Suppressor macrophage treated with lipopolysaccharide for 1 hour (primary cell): Measurements from ENCODE around the gene NPB.

ENCODE experiments used
- DNase-seq, 3 donors: peaks; one replicate each; pipeline ENCODE4 v3.0.0-alpha.2; 2020 to 2022

NPB gene

DNA sequence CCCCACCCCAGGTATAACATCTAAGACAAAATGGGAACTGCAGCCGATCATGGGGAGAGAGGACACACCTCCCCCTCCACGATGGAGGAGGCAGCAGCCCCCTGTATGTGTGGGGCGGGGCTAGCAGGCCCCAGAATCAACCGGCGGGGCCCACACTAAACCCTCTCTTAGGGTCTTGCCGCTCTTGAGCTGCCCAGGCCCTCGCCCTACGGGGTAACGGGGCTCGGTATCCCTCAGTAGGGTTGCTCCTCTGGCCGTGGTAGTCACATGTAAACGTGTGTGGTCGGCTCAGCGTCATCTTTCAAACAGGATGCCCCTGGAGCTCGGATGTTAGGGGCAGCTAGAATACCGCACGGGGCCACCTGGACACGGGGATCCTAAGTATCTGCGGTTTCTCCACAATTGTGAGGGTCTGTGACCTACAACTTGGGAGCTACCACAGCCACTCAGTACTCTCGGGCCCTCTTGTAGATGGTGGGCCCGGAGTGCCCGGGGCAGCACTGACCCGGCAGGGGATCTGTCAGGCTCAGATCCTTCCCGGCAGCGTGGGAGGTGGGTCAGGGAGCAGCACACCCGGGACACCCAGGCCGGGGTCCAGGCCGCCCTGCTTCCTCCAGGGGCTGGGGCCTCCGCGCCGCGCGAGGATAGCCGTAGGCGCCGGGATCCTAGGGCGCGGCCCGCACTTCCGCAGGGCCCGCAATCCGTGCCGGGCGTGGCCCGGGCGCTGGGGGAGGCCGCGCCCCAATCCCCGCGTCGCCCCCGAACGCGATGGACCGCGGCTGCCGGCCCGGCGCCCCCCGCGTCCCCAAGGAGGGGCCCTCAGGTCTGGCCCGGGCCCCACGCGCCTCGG lies 31.7 kb upstream of the NPB start:
- DNase-seq: peak; percentile 51 to 80 (median 67)

DNA sequence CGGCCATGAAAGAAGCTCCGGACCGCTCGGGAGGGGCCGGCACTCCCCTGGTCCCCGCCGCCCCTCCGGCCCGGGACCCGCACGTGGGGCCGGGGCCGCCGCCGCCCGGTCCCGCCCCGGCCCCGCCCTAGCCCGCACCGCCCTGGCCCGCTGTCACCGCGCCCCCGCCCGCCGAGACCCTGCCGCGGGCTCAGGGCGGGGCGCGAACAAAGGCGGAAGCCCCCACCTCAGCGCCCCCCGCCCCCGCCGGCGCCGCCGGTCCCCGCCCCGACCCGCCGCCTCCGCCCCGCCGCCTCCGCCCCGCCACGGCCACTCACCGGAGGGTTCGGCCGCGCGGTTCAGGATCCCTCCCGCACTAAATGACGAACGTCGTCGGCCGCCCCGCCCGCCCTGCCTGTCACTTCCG lies 31.1 kb upstream of the NPB start, which contains the start of gene ARHGDIA:
TSS of gene ARHGDIA (minus strand) at position 357 of the 406 bp plus-strand sequence. CDS start 1,407 bp downstream, outside the sequence.
- no peak for DNase-seq

DNA sequence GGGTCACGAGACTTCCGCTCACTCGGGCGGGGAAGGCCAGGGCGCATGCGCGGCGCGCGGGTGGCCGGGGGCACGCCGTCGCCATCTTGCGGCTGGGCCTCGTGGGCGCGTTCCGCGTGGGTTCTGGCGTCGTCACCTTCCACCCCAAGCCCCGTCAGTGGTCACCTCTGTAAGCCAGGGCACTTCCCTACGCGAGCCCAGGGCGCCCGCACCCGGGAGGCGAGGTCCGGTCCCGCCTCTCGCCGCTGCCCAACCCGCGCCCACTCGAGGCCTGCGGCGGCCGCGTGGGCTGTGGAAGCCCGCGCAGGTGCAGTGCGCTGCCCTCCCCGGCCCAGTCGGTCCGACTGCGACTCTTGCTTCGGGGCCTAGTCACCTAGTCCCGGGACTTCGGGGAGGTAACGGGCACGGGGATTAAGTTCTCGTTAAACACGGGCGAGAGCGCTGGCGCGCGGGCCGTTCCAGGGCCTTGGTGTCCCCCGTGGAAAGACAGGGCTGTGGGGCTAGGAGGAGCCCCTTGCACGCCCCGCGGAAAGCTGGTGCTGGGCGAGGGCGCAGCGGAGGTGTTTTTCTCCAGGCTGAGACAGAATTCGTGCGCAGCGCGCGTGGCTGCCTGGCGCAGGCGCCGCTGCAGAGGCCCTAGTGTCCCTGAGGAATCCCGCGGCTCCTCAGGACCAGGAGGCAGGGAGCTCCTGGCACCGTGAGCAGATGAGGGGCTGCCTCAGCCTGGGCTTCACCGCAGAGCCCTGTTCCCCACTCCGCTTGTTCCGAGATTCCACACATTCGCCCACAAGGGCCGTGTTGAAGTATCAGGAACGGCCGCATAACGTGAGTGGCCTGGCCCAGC lies 30.4 kb upstream of the NPB start:
- peak; percentile 97 to 99 (median 99) for DNase-seq

DNA sequence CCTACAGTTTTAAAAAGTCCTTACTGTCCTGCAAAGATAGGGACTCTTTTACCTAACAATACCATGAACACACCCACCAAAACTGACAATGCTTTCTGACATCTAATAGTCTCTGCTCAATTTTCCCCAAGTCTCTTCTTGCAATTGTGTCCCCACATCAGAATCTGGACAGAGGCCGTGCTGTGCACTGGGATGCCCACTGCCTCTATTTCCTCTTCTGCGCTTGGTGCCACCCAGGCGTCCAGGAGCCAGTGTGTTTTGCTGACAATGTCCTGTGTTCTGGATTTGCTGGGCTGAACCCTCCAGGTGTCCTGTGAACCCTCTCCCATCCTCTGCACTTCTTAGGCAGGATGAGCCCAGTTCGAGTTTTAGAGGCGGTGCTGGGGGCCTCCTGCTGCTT lies 24.5 kb upstream of the NPB start:
- no peak for DNase-seq

DNA sequence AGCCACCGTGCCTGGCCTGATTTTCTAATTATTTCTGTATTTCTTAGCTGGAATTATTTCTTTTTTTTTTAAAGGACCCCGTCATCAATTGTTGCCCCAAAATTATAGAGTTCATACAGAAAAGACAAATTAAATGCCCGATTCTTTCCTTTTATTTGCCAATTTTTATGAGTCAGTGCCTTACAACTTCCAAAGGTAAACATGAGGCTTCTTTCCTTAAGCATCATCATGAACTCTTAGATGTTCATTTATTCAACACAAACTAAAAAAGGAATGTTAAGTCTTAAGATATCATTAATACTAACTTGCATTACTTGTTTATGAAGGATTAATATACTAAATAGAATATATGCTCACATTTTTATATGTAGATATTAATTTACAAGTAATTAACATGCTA lies 23.7 kb upstream of the NPB start:
- DNase-seq: no peak

DNA sequence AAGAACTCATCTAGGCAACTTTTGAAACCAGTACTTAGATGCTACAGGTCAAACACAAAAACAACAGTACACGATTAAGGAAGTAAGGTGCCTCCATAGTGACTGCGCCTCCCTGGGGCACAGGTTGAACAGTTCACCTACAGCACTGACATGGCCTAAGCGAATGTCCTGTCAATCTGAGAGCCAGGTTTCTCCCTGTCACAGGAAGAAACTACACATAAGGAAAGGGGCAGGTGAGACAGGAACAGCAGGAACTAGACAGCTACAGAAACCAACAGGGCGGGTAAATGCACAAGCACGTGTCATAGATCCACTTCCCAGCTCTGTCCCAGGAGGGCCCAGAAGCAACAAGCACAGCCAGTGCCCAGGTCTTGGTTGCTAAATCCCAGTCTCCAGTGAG lies 22.9 kb upstream of the NPB start:
- no peak for DNase-seq

DNA sequence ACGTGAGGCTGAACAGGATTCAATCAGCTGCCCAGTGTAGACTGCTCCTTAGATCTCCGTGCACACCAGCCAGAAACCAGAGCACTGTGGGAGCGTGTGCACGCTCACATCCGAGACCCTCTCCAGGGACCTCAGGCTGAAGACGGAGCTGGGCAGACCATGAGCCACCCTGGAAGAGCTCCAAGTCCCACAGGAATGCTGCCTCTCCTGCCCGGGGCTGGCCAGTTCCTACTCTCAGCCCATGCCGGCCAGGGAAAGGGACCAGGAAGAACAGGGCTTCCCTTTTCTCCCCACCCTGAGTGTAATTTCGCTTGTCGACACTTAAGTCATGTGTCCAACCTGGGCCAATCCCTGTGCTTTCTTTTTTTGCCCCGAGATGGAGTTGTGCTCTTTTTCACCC lies 17.5 kb upstream of the NPB start:
- no peak for DNase-seq

DNA sequence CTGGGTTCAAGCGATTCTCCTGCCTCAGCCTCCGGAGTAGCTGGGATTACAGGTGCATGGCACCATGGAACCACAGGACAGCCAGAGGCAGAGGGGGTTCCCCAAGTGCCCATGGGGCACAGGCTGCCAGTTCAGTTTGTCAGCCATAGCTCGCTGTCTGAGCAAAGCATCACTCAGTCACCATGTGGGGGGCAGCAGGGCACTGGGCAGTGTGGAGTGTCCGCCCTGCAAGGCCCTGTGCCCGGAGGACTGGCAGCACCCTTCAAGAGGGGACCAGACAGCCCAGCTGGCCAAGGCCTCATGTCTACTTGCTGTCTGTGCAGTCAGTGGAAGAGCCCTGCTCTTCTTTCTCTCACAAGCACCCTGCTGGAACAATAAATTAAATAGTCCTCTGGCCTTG lies 17.1 kb upstream of the NPB start:
- no peak for DNase-seq

DNA sequence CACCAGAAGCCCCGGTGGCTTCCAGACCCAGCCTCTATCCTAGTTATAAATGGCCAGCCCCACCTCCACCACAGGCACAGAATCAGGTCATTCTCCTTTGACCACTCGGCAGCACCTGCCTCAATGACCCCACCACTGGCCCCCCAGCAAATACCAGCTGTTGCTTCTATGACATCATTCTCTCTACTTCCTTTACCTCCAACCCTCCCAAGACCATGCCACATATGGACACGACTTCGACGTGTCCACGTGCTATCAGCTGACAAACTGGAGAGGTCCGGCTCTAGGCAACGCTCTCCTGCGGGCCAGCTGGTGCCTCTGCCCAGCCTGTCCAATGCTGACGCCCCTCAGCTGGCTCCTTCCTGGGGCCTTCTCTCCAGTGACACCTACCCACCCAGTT lies 16.6 kb upstream of the NPB start:
- DNase-seq: no peak

DNA sequence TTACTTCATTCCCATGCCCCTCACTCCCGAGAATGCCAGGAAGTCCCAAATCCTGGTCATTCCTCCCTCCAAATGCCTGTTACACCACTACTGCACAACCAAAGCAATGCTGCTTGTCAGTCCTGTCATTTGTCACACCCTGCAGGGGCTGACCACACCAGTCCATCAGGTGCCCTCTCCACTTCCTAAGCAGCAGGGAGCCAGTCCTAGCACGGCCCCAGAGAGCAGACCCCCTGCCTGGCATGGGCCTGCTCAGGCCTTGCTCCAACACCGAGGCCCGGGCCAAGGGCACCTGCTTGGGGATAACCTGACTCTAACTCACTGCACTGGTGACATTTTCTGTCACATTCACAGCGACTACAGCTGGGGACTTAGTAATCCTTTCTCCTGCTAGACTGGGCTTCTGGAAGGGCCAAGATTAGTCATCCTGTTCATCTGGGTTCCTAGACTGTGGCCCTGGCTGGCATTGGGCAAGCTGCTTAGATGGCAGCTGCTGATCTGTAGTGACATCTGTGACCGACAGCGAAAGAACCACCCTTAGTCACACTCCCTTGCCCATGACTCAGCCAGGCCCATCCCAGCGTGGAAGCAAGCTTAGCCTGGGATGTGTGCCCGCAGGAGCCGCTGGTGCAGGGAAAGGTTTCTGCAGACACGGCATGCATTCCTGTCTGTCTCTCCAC lies 16.0 kb upstream of the NPB start:
- DNase-seq: peak; percentile 80 to 82 (median 81)

DNA sequence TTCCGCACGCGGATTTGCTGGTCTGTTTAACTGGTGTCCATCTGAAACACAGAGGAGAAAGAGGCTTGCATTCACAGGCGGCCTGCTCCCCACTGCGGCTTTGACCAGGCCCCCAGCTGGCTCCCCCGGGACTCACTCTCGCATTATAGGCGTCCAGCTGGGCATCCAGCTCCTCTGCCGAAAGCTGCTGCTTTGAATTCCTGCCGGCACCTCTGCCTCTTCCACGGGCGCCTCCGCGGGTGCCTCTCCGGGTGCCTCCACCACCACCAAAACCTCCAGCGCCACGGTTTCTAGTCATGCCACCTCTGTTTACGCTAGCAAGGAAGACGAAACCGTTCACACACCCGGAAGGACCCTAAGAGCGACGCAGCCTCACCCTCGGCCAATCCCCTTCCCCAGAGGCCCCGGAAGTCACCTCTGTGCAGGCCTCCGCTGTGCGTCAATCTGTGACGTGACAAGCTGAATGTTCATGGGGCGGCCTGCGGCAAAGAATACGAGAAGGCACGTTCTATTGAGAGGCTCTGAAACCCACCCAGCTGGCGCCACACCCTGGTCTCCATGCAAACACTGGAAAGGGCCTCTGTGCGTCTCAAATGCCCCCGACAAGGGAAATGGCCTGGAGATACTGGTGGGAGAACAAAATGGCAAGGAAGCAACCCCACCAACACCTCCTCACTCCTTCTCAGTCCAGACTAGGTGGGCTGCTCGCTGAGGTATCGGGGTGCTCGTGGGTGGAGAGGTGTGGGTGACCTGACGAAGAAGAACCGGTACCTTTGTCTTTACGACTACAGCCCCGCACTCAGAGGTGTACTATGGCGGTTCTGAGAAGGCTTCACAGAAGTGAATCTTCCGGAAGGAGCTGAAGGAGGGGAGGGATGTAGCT lies 13.7 kb upstream of the NPB start:
- no peak for DNase-seq

DNA sequence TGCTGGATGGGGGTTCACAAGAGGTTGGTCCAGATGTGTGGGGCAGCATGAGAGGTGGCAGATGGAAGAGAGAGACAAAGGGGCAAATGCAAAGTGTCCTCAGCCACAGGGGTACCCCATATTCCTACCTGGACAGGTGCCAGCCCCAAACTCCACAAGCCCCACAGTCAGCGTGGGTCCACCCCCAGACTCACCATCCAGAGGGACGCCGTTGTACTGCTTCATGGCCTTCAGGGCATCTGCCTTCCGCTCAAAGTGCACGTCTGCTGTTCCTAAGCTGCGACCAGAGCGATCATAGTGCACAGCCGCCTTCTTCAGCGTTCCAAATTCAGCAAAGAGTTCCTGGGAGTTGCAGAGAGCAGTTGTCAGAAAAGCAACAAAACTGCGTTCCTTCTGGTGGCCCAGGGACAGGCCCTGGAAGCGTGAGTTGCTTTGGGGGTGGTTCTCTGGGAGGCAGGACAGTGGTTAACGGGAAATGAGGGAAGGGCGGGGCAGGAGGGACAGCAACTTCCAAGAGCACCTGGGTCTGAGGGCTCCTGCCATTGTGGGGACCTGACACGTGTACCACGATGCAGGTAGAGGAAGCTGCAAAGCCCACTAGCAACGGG lies 12.9 kb upstream of the NPB start:
- DNase-seq: no peak

DNA sequence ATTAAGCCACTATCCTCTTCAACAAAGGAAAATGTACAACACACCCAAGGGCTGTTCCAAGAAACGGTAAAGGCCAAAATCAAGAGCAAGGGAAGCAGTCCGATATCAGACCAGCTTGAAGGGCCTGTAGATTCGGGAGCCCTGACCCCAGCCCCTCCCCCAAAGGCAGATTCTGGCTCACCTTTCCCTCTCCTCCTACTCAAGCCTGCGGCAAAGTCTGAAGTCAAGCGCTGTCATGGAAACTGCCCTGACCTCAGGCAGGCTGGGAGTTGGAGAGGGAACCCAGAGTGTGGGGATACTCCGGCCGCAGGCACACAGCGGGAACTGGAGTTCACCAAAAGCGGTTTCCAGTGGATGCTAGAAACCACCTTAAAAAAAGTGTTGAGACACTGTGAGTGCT lies 12.4 kb upstream of the NPB start:
- no peak for DNase-seq

DNA sequence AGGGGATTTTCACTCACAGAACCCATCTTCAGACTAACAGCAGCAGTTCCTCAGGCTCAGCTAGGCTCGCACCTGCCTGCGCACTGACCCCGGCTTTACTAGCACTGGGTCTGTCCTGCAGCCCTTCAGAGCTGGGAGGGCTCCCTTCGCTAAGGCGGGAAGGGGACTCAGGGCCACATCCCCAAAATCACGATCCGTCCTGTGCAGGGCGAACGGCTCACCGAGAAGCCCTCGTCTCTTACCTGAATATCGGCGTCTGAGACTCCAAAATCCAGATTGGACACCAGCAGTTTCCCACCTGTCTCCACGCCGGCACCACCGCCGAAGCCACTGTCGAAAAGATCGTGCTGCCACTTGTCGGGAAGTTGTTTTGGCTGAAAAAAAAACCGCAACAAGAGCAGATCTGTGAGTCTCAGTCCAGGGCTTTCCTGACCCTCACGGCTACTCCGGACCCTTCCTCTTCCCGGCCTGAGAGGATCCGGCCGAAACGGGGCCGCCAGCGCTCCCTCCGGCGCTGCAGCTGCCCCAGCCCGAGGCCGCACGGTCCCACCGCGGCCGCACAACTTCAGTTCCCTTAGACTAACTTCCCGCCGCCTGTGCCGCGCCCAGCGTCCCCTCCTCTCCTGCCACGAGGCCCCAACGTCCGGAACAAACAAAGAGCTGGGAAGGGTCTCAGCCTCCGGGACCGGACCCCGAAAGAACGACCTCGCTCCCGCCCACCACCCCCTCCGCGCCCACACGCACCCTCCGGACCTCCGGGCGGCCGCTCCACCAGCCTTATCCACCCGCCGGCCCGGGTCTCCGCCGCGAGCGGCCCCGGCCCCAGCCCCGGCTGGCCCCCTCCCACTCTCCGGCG lies 11.4 kb upstream of the NPB start:
- DNase-seq: peak; percentile 47 to 77 (median 52)

DNA sequence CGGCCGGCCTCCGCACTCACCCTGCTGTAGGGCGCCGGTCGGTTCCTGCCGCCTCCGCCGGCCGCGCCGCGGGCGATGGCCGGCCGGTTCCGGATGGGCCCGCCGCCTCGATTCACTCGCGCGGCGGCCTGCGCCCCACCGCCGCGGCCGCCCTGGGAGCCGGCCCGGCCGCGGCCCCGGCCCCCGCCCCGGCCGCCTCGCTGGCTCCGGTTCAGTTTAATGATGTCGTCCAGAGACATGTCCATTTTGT lies 10.8 kb upstream of the NPB start:
- no peak for DNase-seq

DNA sequence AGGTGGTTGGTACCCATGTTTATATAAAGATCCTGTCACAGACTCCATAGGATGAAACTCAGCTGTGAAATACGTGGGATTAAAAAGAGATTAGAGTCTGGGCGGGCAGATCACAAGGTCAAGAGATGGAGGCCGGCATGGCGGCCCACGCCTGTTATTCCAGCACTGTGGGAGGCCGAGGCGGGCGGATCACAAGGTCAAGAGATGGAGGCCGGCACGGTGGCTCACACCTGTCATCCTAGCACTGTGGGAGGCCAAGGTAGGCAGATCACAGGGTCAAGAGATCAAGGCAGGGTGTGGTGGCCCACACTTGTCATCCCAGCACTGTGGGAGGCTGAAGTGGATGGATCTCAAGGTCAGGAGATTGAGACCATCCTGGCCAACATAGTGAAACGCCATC lies 6.6 kb upstream of the NPB start:
- DNase-seq: no peak

DNA sequence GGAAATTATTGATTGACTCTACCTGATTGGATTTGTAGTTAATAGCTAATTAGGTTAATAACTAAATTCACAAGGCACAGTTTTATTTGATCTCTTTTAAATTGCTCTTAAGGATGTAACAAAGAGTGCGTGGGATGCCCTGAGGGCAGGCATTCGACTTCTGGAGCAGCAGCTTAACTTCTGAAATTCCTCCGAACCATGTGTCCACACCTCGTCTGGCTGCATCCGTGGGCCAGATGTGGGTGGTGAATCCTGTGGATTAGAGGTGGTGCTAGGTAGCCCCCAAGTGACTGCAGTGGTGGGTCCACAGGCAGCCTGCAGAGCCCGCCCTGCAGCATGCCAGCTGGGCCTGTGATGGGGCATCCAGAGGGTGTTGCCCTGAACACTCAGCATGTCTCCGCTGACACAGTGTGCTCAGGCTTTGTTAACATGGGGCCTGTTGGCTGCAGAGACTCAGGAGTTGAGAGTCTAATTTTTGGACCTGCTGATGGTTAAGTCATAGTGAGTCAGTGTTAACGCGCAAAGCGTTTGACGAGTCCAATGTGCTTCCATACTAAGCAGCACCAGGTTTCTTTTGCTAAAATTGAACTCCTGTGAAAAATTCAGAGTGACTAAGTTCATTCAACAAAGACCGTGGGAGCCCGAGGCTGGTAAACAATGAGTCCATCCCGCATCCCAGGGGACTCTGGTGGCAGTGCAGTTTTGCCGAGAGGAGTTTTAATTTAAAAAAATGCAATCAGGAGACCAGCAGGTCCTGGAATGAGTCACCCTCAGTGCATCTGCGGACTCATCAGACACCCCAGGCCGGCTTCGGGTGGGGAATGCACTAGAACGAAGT lies 3.8 kb upstream of the NPB start:
- DNase-seq: no peak

DNA sequence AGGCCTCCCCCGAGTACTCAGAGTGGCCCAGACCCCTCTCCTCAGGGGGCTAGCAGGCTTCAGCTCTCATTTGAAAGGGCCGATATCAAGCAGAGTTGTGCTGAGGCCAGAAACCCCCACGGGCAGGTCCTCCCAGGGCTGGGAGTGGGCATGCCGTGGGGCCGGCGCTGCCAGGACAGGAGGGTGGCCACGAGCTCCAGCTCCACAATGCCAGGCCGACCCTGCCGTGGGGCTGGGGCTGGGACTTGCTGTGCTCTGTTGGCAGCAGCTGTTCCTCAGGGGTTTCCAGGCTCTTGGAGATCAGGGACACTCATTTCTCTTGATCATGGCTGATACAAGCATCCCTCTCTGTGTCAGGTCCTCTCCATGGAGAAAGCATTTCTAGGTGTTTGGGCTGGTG lies 3.2 kb upstream of the NPB start:
- DNase-seq: no peak

DNA sequence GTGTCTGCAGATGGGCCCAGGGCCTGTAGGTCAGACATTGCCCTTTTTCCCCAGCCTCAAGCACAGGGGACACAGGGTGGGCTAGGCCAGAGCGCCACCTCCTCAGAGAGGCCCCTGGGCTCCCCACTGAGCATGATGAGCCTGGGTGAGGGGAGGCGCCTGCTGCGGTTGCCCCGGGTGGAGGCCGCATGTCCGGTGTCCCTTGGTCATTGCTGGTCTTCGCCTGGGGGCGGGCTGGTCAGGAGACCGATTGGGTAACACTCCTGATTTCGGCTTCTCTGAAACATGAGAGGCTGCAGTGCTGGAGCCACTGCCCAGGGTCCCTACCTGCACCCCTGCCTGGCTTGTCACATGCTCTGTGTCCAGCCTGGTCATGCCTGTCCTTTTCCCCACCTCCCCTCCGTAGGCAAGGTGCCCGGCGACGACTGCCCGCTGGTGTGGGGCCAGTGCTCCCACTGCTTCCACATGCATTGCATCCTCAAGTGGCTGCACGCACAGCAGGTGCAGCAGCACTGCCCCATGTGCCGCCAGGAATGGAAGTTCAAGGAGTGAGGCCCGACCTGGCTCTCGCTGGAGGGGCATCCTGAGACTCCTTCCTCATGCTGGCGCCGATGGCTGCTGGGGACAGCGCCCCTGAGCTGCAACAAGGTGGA lies 2.4 kb upstream of the NPB start:
- no peak for DNase-seq
